Activated CD4-positive, alpha-beta T cell treated with anti-CD3 and anti-CD28 coated beads for 36 hours (primary cell): ENCODE data around the gene DEFB129. TPM values are rescaled to one million over a fixed set of nuclear protein-coding genes. Genes with fewer than 3 reads are reported as not detected.

Experiments
- ATAC-seq: fragments of 200-7000 bp; cut with Tn5 transposase; one replicate; pipeline ENCODE4 v1.10.0; 2021; ENCODE audit warnings: mild to moderate bottlenecking, moderate library complexity
- CTCF ChIA-PET: fragments of 350-600 bp; sonication (Branson Sonifier 250); formaldehyde crosslinking; loops from one replicate; lab custom pipeline; 2021; ENCODE audit warnings: antibody characterized with exemption; lab: Charles Lee
- POLR2A ChIA-PET: fragments of 350-600 bp; sonication (Branson Sonifier 250); formaldehyde crosslinking; loops from one replicate; lab custom pipeline; 2021; ENCODE audit warnings: antibody characterized with exemption, inconsistent platforms; lab: Charles Lee
- DNase-seq: peaks from one replicate; pipeline ENCODE4 v3.0.0-alpha.2; 2020
- H3K27ac Mint-ChIP-seq: one replicate; pipeline ENCODE4 v1.8.0; 2021; ENCODE audit warnings: mixed read lengths
- H3K27me3 Mint-ChIP-seq: one replicate; pipeline ENCODE4 v1.8.0; 2021; ENCODE audit warnings: mixed read lengths
- H3K36me3 Mint-ChIP-seq: one replicate; pipeline ENCODE4 v1.8.0; 2021; ENCODE audit warnings: low read depth, mixed read lengths
- H3K4me1 Mint-ChIP-seq: one replicate; pipeline ENCODE4 v1.8.0; 2021; ENCODE audit warnings: mixed read lengths
- H3K4me3 Mint-ChIP-seq: one replicate; pipeline ENCODE4 v1.8.0; 2021; ENCODE audit warnings: mild to moderate bottlenecking, moderate library complexity, mixed read lengths
- H3K9me3 Mint-ChIP-seq: one replicate; pipeline ENCODE4 v1.8.0; 2021; ENCODE audit warnings: low read depth, mixed read lengths
- intact Hi-C, 2 experiments: fragments of 100-400 bp; cut with DNase I in 1 of 2; cut with micrococcal nuclease in 1 of 2; formaldehyde crosslinking; loops; one replicate each; pipeline versions ENCODE4 v1.14.2 to v1.15.1; 2022 to 2024; cut with DNase I, micrococcal nuclease
- total RNA-seq, 2 experiments: library from RNA; stranded (reverse); gene quantifications; one replicate each; pipeline ENCODE4 v1.2.3, GENCODE V29; 2021

The DEFB129 gene
- total RNA-seq, 2 experiments from 2014 or later = not detected

DNA sequence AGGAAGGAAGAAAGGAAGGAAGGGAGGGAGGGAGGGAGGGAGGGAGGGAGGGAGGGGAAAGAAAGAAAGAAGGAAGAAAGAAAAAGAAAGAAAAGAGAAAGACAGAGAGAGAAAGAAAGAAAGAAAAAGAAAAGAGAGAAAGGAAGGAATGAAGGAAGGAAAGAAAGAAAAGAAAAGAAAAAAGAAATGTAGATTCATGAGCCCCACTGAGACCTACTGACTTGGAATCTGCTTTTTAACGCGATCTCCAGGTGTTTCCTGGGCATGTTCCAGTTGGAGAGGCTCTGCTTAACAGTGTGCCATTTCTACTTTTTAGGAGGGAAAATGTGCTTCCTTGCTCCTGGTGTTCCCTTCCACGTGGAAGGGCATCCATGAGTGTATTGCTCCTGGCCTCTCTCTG lies 46.8 kb downstream of the DEFB129 start:
- Mint-ChIP-seq H3K36me3 (no peaks in the 10 kb centered on the region), H3K9me3 (no peaks in the 10 kb centered on the region), H3K27me3 (no peaks in the 10 kb centered on the region), H3K4me1 (no peaks in the 10 kb centered on the region), H3K27ac (no peak overlapping the region), H3K4me3 (no peak overlapping the region)
- ATAC-seq (no peak), DNase-seq (no peak)
- intact Hi-C loops = no loop called here
- ChIA-PET CTCF (interaction anchor here (0.7 to 1.3 kb wide), 2 partner anchors 8 to 65 kb away, joined by 3 to 4 read pairs; no protein-coding TSS in a partner anchor), POLR2A (no interaction called here)

DNA sequence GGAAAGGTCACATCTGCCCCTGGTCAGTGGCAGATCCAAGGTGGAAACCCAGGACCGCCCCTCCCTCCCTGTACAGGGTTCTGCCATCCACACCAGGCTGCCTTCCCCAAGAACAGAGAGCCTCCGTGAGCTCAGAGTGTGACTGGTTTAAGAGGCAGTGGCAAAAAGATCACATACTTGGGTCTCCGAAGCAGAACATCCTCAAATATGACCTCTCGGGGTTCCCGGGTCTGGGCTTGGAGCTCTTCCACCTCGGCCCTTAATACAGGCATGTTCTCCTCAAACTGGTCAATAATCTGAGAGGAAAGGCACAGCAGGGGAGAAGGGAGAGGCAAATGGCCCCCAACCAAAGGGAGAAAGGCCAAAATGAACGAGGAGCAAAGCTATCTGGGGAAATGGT lies 48.7 kb downstream of the DEFB129 start:
- Mint-ChIP-seq H3K36me3 (no peaks in the 10 kb centered on the region), H3K9me3 (no peaks in the 10 kb centered on the region), H3K4me3 (no peak overlapping the region), H3K4me1 (no peaks in the 10 kb centered on the region), H3K27ac (no peak overlapping the region), H3K27me3 (no peaks in the 10 kb centered on the region)
- DNase-seq = no peak
- ChIA-PET CTCF (no interaction called here), POLR2A (no interaction called here)
- intact Hi-C loops = no loop called here
- ATAC-seq = no peak

DNA sequence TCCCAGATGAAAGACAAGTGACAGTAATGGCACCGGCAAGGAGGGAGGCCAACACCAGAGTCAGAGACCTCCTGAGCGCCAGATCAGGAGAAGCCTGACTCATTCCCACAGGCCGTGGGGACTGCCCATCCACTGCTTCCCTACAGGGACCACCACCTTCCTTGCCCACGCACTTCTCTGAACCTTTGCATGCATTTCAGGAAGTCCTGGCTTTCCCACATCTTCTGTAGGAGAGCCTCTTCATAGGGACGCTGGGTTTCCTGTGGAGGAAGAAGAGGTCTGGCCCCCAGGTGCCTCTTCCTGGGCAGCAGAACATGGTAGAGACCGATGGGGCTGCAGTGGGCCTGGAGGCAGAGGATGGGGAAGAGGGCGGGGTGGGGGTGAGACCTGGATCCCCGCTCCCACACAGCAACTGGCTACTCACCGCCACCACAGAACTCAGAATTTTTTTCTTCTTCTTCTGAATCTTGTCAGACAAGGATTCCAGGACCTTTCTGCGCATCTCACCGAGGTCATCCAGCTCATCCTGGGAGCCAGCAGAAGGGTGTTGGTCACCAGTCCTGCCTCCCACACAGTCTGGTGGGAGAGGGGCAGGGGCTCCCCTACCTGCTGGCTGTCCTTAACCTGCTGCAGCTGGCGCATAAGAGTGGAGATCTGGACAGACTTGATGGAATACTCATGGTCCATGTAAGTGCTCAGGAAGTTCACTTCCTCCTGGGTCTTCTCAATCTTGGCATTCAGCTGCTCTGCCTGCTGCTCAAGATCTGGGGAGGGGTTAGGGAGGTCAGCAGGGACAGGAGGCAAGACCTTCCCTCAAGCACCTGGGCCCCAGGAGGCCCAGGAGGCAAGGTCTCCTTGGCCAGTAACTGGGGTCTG lies 49.8 kb downstream of the DEFB129 start:
- Mint-ChIP-seq H3K27ac (no peak overlapping the region), H3K36me3 (no peaks in the 10 kb centered on the region), H3K27me3 (no peaks in the 10 kb centered on the region), H3K9me3 (no peaks in the 10 kb centered on the region), H3K4me3 (no peak overlapping the region), H3K4me1 (no peaks in the 10 kb centered on the region)
- no peak for ATAC-seq
- ChIA-PET POLR2A (interaction anchor here (0.6 kb wide), 1 partner anchor 21 kb away, joined by 8 read pairs; the partner anchor contains the start of gene ZCCHC3), CTCF (no interaction called here)
- intact Hi-C loops = no loop called here
- DNase-seq = no peak

DNA sequence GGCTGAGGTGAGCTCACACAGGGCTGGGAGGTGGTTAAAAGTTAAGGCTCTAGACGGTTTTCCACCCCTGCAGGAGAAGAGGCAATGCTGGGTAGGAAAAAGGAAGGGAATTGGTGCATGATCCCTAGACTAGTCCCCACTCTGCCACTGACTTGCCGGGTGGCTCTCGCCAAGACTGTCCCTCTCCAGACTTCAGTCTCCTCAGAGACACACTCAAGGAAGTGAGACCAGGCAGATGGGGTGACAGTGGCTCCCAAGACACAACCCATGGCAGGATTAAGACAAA lies 50.4 kb downstream of the DEFB129 start:
- ChIA-PET CTCF (interaction anchor here (1.2 kb wide), 1 partner anchor 11 kb away, joined by 5 read pairs; no protein-coding TSS in a partner anchor), POLR2A (interaction anchor here (0.6 kb wide), 1 partner anchor 20 kb away, joined by 8 read pairs; the partner anchor contains the start of gene ZCCHC3)
- H3K27me3 Mint-ChIP-seq = no peaks in the 10 kb centered on the region
- intact Hi-C loops = no loop called here
- H3K9me3 Mint-ChIP-seq = no peaks in the 10 kb centered on the region
- no peak for ATAC-seq
- no peaks in the 10 kb centered on the region for H3K4me1 Mint-ChIP-seq
- no peak overlapping the region for H3K4me3 Mint-ChIP-seq
- no peaks in the 10 kb centered on the region for H3K36me3 Mint-ChIP-seq
- no peak overlapping the region for H3K27ac Mint-ChIP-seq
- no peak for DNase-seq

DNA sequence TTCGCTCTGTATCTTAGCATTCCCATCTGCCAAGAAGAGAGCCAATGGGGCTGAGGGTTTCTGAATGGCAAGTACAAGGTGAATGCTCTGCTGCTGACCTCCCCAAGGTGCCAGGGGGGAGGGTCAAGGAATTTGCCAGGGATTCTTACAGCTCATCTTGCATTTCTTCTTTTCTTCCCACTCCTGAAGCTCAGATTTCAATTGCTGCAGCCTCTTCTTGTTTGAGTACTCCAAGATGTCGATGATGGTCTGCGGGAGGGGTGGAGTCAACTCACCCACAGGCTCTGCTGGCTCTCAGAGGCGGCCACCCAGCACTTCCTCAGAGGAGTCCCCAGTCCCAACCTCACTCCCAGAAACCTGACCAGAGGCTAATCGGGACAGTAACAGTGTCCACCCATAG lies 51.1 kb downstream of the DEFB129 start:
- intact Hi-C loops = no loop called here
- no peaks in the 10 kb centered on the region for H3K36me3 Mint-ChIP-seq
- ATAC-seq (no peak), DNase-seq (no peak)
- H3K27ac Mint-ChIP-seq = no peak overlapping the region
- POLR2A ChIA-PET = no interaction called here
- H3K4me3 Mint-ChIP-seq = no peak overlapping the region
- no peaks in the 10 kb centered on the region for H3K9me3 Mint-ChIP-seq
- no peaks in the 10 kb centered on the region for H3K4me1 Mint-ChIP-seq
- CTCF ChIA-PET = interaction anchor here (1.2 kb wide), 1 partner anchor 12 kb away, joined by 5 read pairs; no protein-coding TSS in a partner anchor
- H3K27me3 Mint-ChIP-seq = no peaks in the 10 kb centered on the region

DNA sequence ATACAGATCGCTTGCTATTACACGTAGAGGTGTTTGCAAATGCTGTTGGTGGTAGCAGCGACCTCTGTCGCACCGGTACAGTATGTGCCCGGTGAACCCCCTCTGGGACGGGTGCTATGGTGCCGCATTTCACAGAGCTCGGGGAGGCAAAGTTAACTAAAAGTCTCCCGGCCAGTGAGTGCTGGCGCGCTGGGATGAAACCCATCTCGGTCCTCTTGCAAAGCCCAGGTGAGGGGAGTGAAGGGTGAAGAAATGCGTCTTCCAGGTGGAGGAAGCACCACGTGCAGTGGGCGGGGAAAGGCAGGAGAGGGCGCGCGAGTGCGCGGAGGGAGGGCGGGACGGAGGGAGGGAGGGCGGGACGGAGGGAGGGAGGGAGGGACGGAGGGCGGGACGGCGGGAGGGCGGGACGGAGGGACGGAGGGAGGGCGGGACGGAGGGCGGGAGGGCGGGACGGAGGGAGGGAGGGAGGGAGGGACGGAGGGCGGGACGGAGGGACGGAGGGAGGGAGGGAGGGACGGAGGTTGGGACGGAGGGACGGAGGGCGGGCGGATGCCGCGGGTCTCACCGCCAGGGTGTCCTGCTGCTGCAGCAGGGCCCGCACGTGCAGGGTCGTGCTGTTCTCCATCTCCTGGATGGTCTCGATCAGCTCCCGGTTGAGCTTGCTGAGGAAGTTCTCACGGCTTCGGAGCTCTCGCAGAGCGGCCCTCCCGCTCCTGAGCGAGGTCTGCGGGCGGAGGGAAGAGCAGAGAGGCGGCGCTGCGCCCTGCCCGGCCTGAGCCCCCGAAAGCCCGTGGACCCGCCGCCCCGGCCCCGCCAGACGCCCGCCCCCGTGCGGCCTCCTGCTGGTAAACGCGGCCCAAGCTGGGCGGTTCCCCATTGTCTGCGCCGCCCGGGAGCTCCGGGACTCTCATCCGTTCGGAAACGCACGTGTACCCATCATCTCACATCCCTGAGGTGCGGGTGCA lies 51.8 kb downstream of the DEFB129 start:
- no peak for ATAC-seq
- intact Hi-C loops = no loop called here

More for the DNA sequence above, 51.8 kb downstream of the DEFB129 start:
- Mint-ChIP-seq H3K4me1 (no peaks in the 10 kb centered on the region), H3K36me3 (no peaks in the 10 kb centered on the region), H3K4me3 (no peak overlapping the region), H3K9me3 (no peaks in the 10 kb centered on the region), H3K27me3 (no peaks in the 10 kb centered on the region), H3K27ac (no peak overlapping the region)
- DNase-seq = no peak
- POLR2A ChIA-PET = no interaction called here
- CTCF ChIA-PET = interaction anchor here (1.1 to 1.2 kb wide), 2 partner anchors 9 to 13 kb away, joined by 3 to 5 read pairs; no protein-coding TSS in a partner anchor

Other genes starting within 250 kb of the DEFB129 start
- gene DEFB125, start 139.6 kb upstream of the DEFB129 start, total RNA-seq = not detected
- gene DEFB126, start 84.7 kb upstream of the DEFB129 start, total RNA-seq = not detected
- gene DEFB127, start 69.8 kb upstream of the DEFB129 start, total RNA-seq = not detected
- gene DEFB128, start 37.5 kb upstream of the DEFB129 start, total RNA-seq = not detected
- not detected for gene DEFB132, start 30.5 kb downstream of the DEFB129 start, total RNA-seq
- 1 to 10 TPM; 7.0 to 8.1 TPM for gene C20orf96, start 63.5 kb downstream of the DEFB129 start, total RNA-seq
- gene ZCCHC3, start 70.3 kb downstream of the DEFB129 start, total RNA-seq = 10 to 100 TPM; 15.6 to 16.4 TPM
- gene SOX12, start 98.3 kb downstream of the DEFB129 start, total RNA-seq = 1 to 10 TPM; 8.1 to 8.5 TPM
- gene NRSN2, start 119.9 kb downstream of the DEFB129 start, total RNA-seq = 1 to 10 TPM; 5.2 to 7.5 TPM
- gene TRIB3, start 153.5 kb downstream of the DEFB129 start, total RNA-seq = 10 to 100 TPM; 60.9 to 63.0 TPM
- gene RBCK1, start 181.0 kb downstream of the DEFB129 start, total RNA-seq = 100 to 1,000 TPM; 130 to 149 TPM
- 10 to 100 TPM; 20.9 to 25.2 TPM for gene TBC1D20, start 235.3 kb downstream of the DEFB129 start, total RNA-seq